Lung microvascular endothelial cell (primary cell): ENCODE data around the gene R3HCC1L. TPM values are rescaled to one million over a fixed set of nuclear protein-coding genes. Genes with fewer than 3 reads are reported as not detected.

ENCODE experiments used
- DNase-seq, 2 donors: peaks; one replicate each; pipeline versions ENCODE4 v3.0.0 to v3.0.0-alpha.2; 2010; ENCODE audit warnings: low read depth in 2 of 2
- total RNA-seq: library from RNA; depleted of rRNA; stranded (reverse); fragments of >200 nt; gene quantifications from 2 replicates; pipeline ENCODE4 v1.2.1, GENCODE V29; 2014

Gene R3HCC1L
- total RNA-seq, result 7.9 and 8.7 TPM in 2 replicates

- peak; percentile 87 to 90 for DNase-seq
Observed at GRCh38 chr10:98134431-98135221, at the start of gene R3HCC1L. TSS of gene R3HCC1L (plus strand) at chr10:98134657. CDS start at chr10:98208115, 73,458 bp downstream.

- DNase-seq, result no peak
Observed at GRCh38 chr10:98085238-98085637, 49.2 kb upstream of the R3HCC1L start.

GRCh38 chr10:98086837-98087708 is 47.4 kb upstream of the R3HCC1L start:
- peak in 1 of 2 donors; percentile 18 for DNase-seq

GRCh38 chr10:98088186-98088971 is 46.1 kb upstream of the R3HCC1L start:
- DNase-seq, result no peak

- no peak for DNase-seq
Observed at GRCh38 chr10:98090822-98091221, 43.6 kb upstream of the R3HCC1L start.

- no peak for DNase-seq
Observed at GRCh38 chr10:98096316-98096715, 38.1 kb upstream of the R3HCC1L start.

GRCh38 chr10:98096731-98097130 is 37.7 kb upstream of the R3HCC1L start:
- no peak for DNase-seq

GRCh38 chr10:98097175-98097574 is 37.3 kb upstream of the R3HCC1L start:
- no peak for DNase-seq

- DNase-seq, result peak in 1 of 2 donors; percentile 48
Observed at GRCh38 chr10:98097616-98098015, 36.8 kb upstream of the R3HCC1L start.

GRCh38 chr10:98098247-98098646 is 36.2 kb upstream of the R3HCC1L start:
- no peak for DNase-seq

- DNase-seq, result no peak
Observed at GRCh38 chr10:98100476-98100875, 34.0 kb upstream of the R3HCC1L start.

- DNase-seq, result no peak
Observed at GRCh38 chr10:98101366-98101765, 33.1 kb upstream of the R3HCC1L start.

GRCh38 chr10:98104125-98104524 is 30.3 kb upstream of the R3HCC1L start:
- no peak for DNase-seq

- DNase-seq, result no peak
Observed at GRCh38 chr10:98106531-98106930, 27.9 kb upstream of the R3HCC1L start.

- DNase-seq, result no peak
Observed at GRCh38 chr10:98107644-98108430, 26.6 kb upstream of the R3HCC1L start.

GRCh38 chr10:98110356-98110755 is 24.1 kb upstream of the R3HCC1L start:
- no peak for DNase-seq

GRCh38 chr10:98115031-98115787 is 19.2 kb upstream of the R3HCC1L start:
- DNase-seq, result no peak

GRCh38 chr10:98119891-98120290 is 14.6 kb upstream of the R3HCC1L start:
- DNase-seq, result no peak

- no peak for DNase-seq
Observed at GRCh38 chr10:98125940-98126631, 8.4 kb upstream of the R3HCC1L start.

GRCh38 chr10:98128802-98129201 is 5.7 kb upstream of the R3HCC1L start:
- no peak for DNase-seq
